ENCODE data around the gene NIPSNAP2.
"Not testable (repeated sequence)": the region's sequence is repeated elsewhere in the genome, so short reads cannot be mapped to it uniquely, and the experiment has no call there.

NIPSNAP2 gene

GRCh38 chr7:56040730-56041129 lies 76.3 kb downstream of the NIPSNAP2 start:
- Mint-ChIP-seq H3K27ac (no peak overlapping the region), H3K36me3 (ENCODE audit: insufficient read depth) (no peaks in the 10 kb centered on the region), H3K4me1 (ENCODE audit: low read depth in 2 of 2) (no peaks in the 10 kb centered on the region), H3K9me3 (no peaks in the 10 kb centered on the region), H3K27me3 (no peaks in the 10 kb centered on the region), H3K4me3 (no peak overlapping the region)
- ATAC-seq (replicated peaks): no peak
- DNase-seq: no peak

- not testable (repeated sequence) for ATAC-seq (replicated peaks); H3K36me3 Mint-ChIP-seq (ENCODE audit: insufficient read depth); H3K4me3 Mint-ChIP-seq; H3K4me1 Mint-ChIP-seq (ENCODE audit: low read depth in 2 of 2); DNase-seq; H3K27ac Mint-ChIP-seq; H3K9me3 Mint-ChIP-seq; H3K27me3 Mint-ChIP-seq
These were observed 81.4 kb downstream of the NIPSNAP2 start for GRCh38 chr7:56045758-56046157.

- Mint-ChIP-seq H3K36me3 (ENCODE audit: insufficient read depth) (peaks cover 10% of the 10 kb centered on the region), H3K4me1 (ENCODE audit: low read depth in 2 of 2) (peaks cover 7 to 13% of the 10 kb centered on the region in 2 donors), H3K4me3 (no peak overlapping the region), H3K27ac (no peak overlapping the region), H3K9me3 (no peaks in the 10 kb centered on the region), H3K27me3 (no peaks in the 10 kb centered on the region)
- DNase-seq (no peak), ATAC-seq (replicated peaks) (no peak)
These were observed 82.5 kb downstream of the NIPSNAP2 start for GRCh38 chr7:56046721-56047445.

- DNase-seq; H3K9me3 Mint-ChIP-seq; H3K27me3 Mint-ChIP-seq; H3K27ac Mint-ChIP-seq; ATAC-seq (replicated peaks); H3K4me3 Mint-ChIP-seq: not testable (repeated sequence)
- Mint-ChIP-seq H3K36me3 (ENCODE audit: insufficient read depth) (peaks cover 10% of the 10 kb centered on the region), H3K4me1 (ENCODE audit: low read depth in 2 of 2) (peaks cover 7 to 18% of the 10 kb centered on the region in 2 donors)
These were observed 83.2 kb downstream of the NIPSNAP2 start for GRCh38 chr7:56047446-56048116.

- ATAC-seq (replicated peaks): no peak
- no peak for DNase-seq
- Mint-ChIP-seq H3K4me3 (no peak overlapping the region), H3K4me1 (ENCODE audit: low read depth in 2 of 2) (peaks cover 7 to 18% of the 10 kb centered on the region in 2 donors), H3K36me3 (ENCODE audit: insufficient read depth) (peaks cover 14% of the 10 kb centered on the region), H3K27me3 (no peaks in the 10 kb centered on the region), H3K9me3 (no peaks in the 10 kb centered on the region), H3K27ac (no peak overlapping the region)
These were observed 83.9 kb downstream of the NIPSNAP2 start for GRCh38 chr7:56048245-56048644.

- DNase-seq; ATAC-seq (replicated peaks): not testable (repeated sequence)
- H3K36me3 Mint-ChIP-seq (ENCODE audit: insufficient read depth): peaks cover 14% of the 10 kb centered on the region
These were observed 84.4 kb downstream of the NIPSNAP2 start for GRCh38 chr7:56048763-56049162.

More at GRCh38 chr7:56048763-56049162, 84.4 kb downstream of the NIPSNAP2 start:
- H3K27me3 Mint-ChIP-seq, H3K9me3 Mint-ChIP-seq, H3K27ac Mint-ChIP-seq, H3K4me3 Mint-ChIP-seq: not testable (repeated sequence)
- peaks cover 11 to 19% of the 10 kb centered on the region in 2 donors for H3K4me1 Mint-ChIP-seq (ENCODE audit: low read depth in 2 of 2)

Data from effector memory CD8-positive, alpha-beta T cell (primary cell).